ENCODE results near the gene CHST15. TPM values are rescaled to one million over a fixed set of nuclear protein-coding genes. Genes with fewer than 3 reads are reported as not detected.
A peak's percentile ranks its signal among the peaks of the same experiment; 100 is the strongest.

The CHST15 gene
- total RNA-seq, 2 experiments from 2014 or later, result not detected

DNA sequence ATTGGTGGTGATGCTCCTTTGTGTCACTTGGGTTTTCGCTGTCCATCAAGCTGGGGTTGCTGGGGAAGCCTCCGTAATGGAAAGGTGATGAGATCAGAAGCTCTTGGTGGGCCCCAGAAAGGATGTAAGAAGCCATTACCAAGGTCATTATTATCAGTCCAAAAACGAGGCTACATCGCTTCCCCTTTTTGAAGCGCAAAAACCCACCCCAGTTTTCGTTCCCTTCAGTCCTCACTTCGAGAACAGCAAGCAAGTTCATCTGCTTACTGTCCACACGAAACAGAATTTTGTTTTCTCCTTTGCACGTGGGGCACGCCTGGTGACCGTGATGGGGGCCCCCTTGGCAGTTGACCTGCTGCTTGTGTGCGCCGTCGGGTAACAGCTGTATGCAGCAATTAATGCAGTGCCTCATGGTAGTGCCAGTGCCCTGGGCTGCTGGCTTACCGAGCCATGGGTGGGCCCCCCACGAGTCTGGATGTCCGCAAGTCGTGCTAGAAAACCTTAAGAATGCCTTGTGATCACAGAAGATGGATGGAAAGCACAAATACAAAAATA lies 47.5 kb downstream of the CHST15 start:
- H3K27me3 Mint-ChIP-seq, result peaks cover 23% of the 10 kb centered on the region
- no peak overlapping the region for H3K4me3 Mint-ChIP-seq
- H3K36me3 Mint-ChIP-seq (ENCODE audit: low read depth), result no peaks in the 10 kb centered on the region
- no peak overlapping the region for H3K27ac Mint-ChIP-seq
- ChIA-PET CTCF (interaction anchor here (0.6 kb wide), 1 partner anchor 337 kb away, joined by 4 read pairs; no protein-coding TSS in a partner anchor), POLR2A (no interaction called here)
- peaks cover 18% of the 10 kb centered on the region for H3K4me1 Mint-ChIP-seq
- no peaks in the 10 kb centered on the region for H3K9me3 Mint-ChIP-seq
- DNase-seq, result no peak

DNA sequence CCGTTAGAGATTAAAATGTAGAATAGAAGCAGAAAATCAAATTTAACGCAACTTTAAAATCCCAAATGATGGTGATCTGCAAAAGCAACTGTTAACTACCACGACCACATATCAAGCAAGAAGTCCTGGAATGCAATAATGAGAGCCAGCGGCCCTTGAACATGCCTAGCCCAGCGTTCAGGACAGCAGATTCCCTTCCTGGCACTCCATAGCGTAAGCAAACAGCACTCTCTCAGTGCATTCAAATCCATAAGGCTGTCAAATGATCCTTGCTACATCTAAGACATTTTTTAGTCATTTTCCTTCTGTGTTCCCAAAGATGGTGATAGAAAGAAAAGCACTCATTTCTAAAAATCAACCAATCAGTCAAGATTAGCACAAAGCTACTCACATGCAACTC lies 48.1 kb downstream of the CHST15 start:
- Mint-ChIP-seq H3K9me3 (no peaks in the 10 kb centered on the region), H3K4me3 (no peak overlapping the region), H3K4me1 (peaks cover 18% of the 10 kb centered on the region), H3K27ac (no peak overlapping the region), H3K27me3 (peaks cover 23% of the 10 kb centered on the region), H3K36me3 (ENCODE audit: low read depth) (no peaks in the 10 kb centered on the region)
- ChIA-PET CTCF (no interaction called here), POLR2A (no interaction called here)
- no peak for DNase-seq

GRCh38 chr10:124044143-124044862 lies 49.1 kb downstream of the CHST15 start:
- no peaks in the 10 kb centered on the region for H3K36me3 Mint-ChIP-seq (ENCODE audit: low read depth)
- ChIA-PET POLR2A (no interaction called here), CTCF (no interaction called here)
- no peaks in the 10 kb centered on the region for H3K9me3 Mint-ChIP-seq
- DNase-seq, result no peak
- H3K27ac Mint-ChIP-seq, result no peak overlapping the region
- peaks cover 18% of the 10 kb centered on the region for H3K4me1 Mint-ChIP-seq
- H3K4me3 Mint-ChIP-seq, result no peak overlapping the region
- peaks cover 23% of the 10 kb centered on the region for H3K27me3 Mint-ChIP-seq

DNA sequence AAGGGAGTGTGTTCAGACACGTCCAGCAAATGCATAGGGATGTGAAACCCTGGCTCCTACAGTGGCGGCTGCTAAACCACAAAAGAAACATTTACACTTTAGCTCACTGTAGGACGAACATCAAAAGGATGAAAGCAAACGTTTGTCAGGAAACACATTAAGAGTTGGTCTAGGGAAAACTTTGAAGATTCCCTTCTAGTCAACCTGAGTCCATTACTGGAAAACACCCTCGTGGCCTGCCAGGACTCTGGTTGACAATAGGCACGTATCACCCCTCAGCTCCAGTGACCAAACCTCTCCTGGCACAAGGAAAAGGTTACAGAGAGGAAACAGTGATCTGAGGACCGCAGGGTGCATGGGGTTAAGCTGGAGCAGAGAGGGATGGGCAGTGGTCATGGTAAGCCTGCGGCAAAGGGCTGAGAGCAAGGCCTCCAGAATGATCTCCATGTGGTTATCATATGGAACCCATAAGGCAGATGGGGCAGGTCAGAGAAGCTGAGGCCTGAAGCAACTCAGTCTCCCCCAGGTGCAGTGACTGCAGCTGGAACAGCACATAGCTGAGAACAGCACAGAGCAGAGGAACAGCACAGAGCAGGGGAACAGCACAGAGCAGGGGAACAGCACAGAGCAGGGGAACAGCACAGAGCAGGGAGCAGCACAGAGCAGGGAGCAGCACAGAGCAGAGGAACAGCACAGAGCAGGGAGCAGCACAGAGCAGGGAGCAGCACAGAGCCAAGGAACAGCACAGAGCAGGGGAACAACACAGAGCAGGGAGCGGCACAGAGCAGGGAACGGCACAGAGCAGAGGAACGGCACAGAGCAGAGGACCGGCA lies 49.9 kb downstream of the CHST15 start:
- Mint-ChIP-seq H3K9me3 (no peaks in the 10 kb centered on the region), H3K27me3 (peaks cover 23% of the 10 kb centered on the region), H3K36me3 (ENCODE audit: low read depth) (no peaks in the 10 kb centered on the region), H3K27ac (no peak overlapping the region), H3K4me1 (peaks cover 18% of the 10 kb centered on the region), H3K4me3 (no peak overlapping the region)
- CTCF ChIA-PET, result no interaction called here
- POLR2A ChIA-PET, result no interaction called here
- DNase-seq, result peak; percentile 9

GRCh38 chr10:124042656-124043309 lies 50.6 kb downstream of the CHST15 start:
- Mint-ChIP-seq H3K27me3 (peaks cover 20% of the 10 kb centered on the region), H3K9me3 (no peaks in the 10 kb centered on the region), H3K4me3 (no peak overlapping the region), H3K36me3 (ENCODE audit: low read depth) (no peaks in the 10 kb centered on the region), H3K27ac (no peak overlapping the region), H3K4me1 (peaks cover 18% of the 10 kb centered on the region)
- CTCF ChIA-PET, result no interaction called here
- no peak for DNase-seq
- POLR2A ChIA-PET, result no interaction called here

- H3K27ac Mint-ChIP-seq, result no peak overlapping the region
- H3K4me1 Mint-ChIP-seq, result peaks cover 18% of the 10 kb centered on the region
- ChIA-PET CTCF (no interaction called here), POLR2A (no interaction called here)
- H3K27me3 Mint-ChIP-seq, result peaks cover 12% of the 10 kb centered on the region
- DNase-seq, result no peak
- H3K36me3 Mint-ChIP-seq (ENCODE audit: low read depth), result no peaks in the 10 kb centered on the region
- no peak overlapping the region for H3K4me3 Mint-ChIP-seq
- no peaks in the 10 kb centered on the region for H3K9me3 Mint-ChIP-seq
Observed at GRCh38 chr10:124041675-124042445, 51.5 kb downstream of the CHST15 start.

- Mint-ChIP-seq H3K4me1 (peaks cover 28% of the 10 kb centered on the region), H3K27me3 (peaks cover 17% of the 10 kb centered on the region), H3K4me3 (no peak overlapping the region), H3K9me3 (no peaks in the 10 kb centered on the region), H3K36me3 (ENCODE audit: low read depth) (no peaks in the 10 kb centered on the region), H3K27ac (no peak overlapping the region)
- ChIA-PET POLR2A (no interaction called here), CTCF (interaction anchor here (1.4 kb wide), 1 partner anchor 12 kb away, joined by 3 read pairs; no protein-coding TSS in a partner anchor)
- no peak for DNase-seq
Observed at GRCh38 chr10:124040451-124041188, 52.8 kb downstream of the CHST15 start.

DNA sequence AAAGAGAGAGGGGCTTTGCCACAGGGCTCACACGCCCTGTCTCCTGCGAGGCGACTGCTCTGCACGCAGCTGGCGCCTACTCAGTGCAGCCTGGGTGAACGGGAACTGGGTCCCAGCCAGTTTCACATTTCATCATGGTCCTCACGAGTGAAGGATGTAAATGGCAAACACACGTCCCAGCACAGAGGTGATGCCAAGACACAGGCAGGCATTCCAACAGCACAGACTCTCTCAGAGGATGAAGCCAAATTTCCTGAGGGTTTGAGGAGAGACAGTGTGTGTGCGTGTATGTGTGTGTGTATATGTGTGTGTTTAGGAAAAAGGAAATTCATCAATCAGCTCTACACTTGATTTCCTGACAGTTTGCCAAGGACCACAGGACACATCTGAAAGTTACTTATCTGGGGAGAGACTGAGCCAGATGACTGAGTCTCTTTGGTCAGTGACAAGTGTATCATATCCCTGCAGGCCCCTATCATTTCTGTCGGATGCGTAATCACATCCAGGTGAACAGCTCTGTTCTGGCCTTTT lies 53.9 kb downstream of the CHST15 start:
- CTCF ChIA-PET, result interaction anchor here (1.4 kb wide), 1 partner anchor 11 kb away, joined by 3 read pairs; no protein-coding TSS in a partner anchor
- Mint-ChIP-seq H3K27ac (no peak overlapping the region), H3K4me3 (no peak overlapping the region), H3K4me1 (peaks cover 33% of the 10 kb centered on the region), H3K9me3 (no peaks in the 10 kb centered on the region), H3K27me3 (peaks cover 15% of the 10 kb centered on the region), H3K36me3 (ENCODE audit: low read depth) (no peaks in the 10 kb centered on the region)
- no peak for DNase-seq
- POLR2A ChIA-PET, result no interaction called here

DNA sequence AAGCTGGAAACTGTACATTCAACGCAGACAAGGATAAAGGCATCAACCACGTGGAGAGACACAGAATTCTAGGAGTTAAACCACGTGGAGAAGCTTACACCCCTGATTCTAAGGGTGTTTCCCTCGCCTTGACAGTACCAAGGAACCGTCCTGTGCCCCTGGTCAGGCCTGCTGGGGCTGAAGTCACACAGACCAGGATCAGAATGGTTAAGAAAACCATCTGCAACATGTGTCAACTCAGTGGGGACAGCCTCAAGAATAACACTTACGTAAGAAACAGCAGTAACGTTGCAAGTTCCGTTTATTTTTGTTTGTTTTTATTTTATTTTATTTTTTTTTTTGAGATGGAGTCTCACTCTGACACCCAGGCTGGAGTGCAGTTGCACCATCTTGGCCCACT lies 55.6 kb downstream of the CHST15 start:
- Mint-ChIP-seq H3K36me3 (ENCODE audit: low read depth) (no peaks in the 10 kb centered on the region), H3K4me3 (no peak overlapping the region)

DNA sequence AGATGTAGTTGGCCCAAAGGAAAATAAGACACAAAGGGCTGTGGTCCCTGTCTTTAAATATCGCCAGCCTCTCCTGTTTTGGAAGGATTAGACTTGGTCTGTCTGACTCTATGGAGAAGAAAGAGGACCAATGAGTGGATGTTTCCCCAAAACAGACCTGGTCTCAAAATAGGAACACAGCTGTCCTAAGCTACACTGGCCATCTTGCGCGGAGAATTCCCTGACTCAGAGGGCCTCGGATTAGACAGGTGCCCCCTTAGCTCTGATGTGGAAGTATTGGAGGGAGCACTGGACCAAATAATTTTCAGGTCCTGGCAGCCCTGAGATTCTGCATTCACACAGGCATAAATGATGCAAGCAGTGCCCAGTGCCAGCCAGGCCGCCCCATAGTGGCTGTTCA lies 56.1 kb downstream of the CHST15 start:
- Mint-ChIP-seq H3K36me3 (ENCODE audit: low read depth) (no peaks in the 10 kb centered on the region), H3K27ac (no peak overlapping the region), H3K9me3 (no peaks in the 10 kb centered on the region), H3K4me3 (no peak overlapping the region), H3K4me1 (peaks cover 20% of the 10 kb centered on the region), H3K27me3 (peaks cover 12% of the 10 kb centered on the region)
- POLR2A ChIA-PET, result no interaction called here
- no peak for DNase-seq
- CTCF ChIA-PET, result interaction anchor here (0.8 kb wide), 1 partner anchor 1057 kb away, joined by 3 read pairs; the partner anchor contains the start of gene PSTK

More for the DNA sequence above, 55.6 kb downstream of the CHST15 start:
- H3K9me3 Mint-ChIP-seq, result no peaks in the 10 kb centered on the region
- peaks cover 25% of the 10 kb centered on the region for H3K4me1 Mint-ChIP-seq
- no peak overlapping the region for H3K27ac Mint-ChIP-seq
- CTCF ChIA-PET, result interaction anchor here (0.7 to 0.8 kb wide), 2 partner anchors 95 to 1058 kb away, joined by 3 read pairs; partner anchors contain the start of gene PSTK
- H3K27me3 Mint-ChIP-seq, result peaks cover 12% of the 10 kb centered on the region
- no peak for DNase-seq
- POLR2A ChIA-PET, result no interaction called here

DNA sequence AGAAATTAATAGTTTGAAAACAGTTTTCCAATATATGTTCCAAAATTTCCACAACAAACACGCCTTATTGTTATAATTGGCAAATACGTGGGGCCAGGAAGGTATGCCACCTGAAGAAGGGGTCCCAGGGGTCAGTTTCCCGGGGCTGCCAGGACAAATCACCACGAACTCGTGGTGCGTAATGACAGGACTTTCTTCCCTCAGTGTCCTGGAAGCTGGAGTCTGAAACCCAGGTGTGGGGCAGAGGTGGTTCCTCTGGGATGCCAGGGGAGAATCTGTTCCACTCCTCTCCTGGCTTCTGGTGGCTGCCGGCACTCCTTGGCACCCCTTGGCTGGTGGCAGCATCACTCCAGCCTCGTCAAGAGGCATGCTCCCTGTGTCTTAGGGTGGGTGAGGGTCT lies 56.7 kb downstream of the CHST15 start:
- no peak overlapping the region for H3K27ac Mint-ChIP-seq
- H3K36me3 Mint-ChIP-seq (ENCODE audit: low read depth), result no peaks in the 10 kb centered on the region
- DNase-seq, result no peak
- no peak overlapping the region for H3K4me3 Mint-ChIP-seq
- H3K9me3 Mint-ChIP-seq, result no peaks in the 10 kb centered on the region
- H3K4me1 Mint-ChIP-seq, result peaks cover 18% of the 10 kb centered on the region
- peaks cover 9% of the 10 kb centered on the region for H3K27me3 Mint-ChIP-seq
- ChIA-PET POLR2A (no interaction called here), CTCF (no interaction called here)

Measured in activated CD4-positive, alpha-beta T cell treated with anti-CD3 and anti-CD28 coated beads, Interleukin-2, amount 10 ng/mL, durations not matched to agents 7 days and 5 days (primary cell).